ENCODE results near the gene BMPR1A.

DNA sequence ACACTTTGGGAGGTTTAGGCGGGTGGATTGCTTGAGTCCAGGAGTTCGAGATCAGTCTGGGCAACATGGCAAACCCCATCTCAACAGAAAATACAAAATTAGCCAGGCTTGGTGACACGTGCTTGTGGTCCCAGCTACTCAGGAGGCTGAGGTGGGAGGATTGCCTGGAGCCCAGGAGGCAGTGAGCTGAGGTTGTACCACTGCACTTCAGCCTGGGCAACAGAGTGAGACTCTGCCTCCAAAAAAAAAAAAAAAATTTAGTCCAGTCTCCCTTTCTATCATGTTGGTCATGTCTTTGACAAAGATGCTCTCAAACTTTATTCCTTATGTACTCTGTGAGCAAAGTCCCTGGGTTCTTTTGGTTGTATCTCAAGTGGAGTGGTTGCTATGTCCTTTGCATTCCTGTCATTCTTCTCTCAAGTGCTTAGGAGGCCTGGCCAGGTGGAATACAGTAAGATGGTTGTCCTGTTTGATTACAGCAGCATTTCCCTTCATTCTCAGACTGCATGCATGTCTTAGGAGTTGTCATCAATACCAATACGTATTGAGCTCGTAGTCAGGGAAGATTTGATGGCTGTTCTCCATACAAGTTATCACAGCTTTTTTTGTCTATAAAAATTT, 115.3 kb downstream of the BMPR1A start:
- no peak for TF ChIP-seq CTCF (IDR thresholded peaks at IDR 0.05)
- TF ChIP-seq POLR2A (IDR thresholded peaks at IDR 0.05): no peak
- no peak for TF ChIP-seq EP300 (IDR thresholded peaks at IDR 0.05)

All from suprapubic skin (tissue), 3 donors.